Smooth muscle cell of the pulmonary artery (primary cell): ENCODE data around the gene GTPBP1. TPM values are rescaled to one million over a fixed set of nuclear protein-coding genes. Genes with fewer than 3 reads are reported as not detected.

Experiments used
- total RNA-seq: library from RNA; depleted of rRNA; stranded (reverse); fragments of >200 nt; gene quantifications from 2 replicates; pipeline ENCODE4 v1.2.3, GENCODE V29; 2014

Gene GTPBP1
- total RNA-seq = 33.2 and 35.1 TPM in 2 replicates

GRCh38 chr22:38705235-38706100, at the start of gene GTPBP1:
TSS of gene GTPBP1 (plus strand) at chr22:38705944. CDS start at chr22:38705956, 12 bp downstream.

GRCh38 chr22:38656256-38657044, 49.3 kb upstream of the GTPBP1 start, which contains the start of the genes CBY1 and FAM227A:
TSS of gene CBY1 (plus strand) at chr22:38656638. CDS start at chr22:38668055, 11,417 bp downstream.
TSS of gene FAM227A (minus strand) at chr22:38656392. CDS start at chr22:38650168, 6,224 bp downstream.

GRCh38 chr22:38681582-38682335, 24.0 kb upstream of the GTPBP1 start, which contains the start of gene TOMM22:
TSS of gene TOMM22 (plus strand) at chr22:38681957. CDS start at chr22:38681979, 22 bp downstream.

GRCh38 chr22:38700789-38701628, 4.7 kb upstream of the GTPBP1 start, which contains the start of gene JOSD1:
TSS of gene JOSD1 (minus strand) at chr22:38700943. CDS start at chr22:38699987, 956 bp downstream.

DNA sequence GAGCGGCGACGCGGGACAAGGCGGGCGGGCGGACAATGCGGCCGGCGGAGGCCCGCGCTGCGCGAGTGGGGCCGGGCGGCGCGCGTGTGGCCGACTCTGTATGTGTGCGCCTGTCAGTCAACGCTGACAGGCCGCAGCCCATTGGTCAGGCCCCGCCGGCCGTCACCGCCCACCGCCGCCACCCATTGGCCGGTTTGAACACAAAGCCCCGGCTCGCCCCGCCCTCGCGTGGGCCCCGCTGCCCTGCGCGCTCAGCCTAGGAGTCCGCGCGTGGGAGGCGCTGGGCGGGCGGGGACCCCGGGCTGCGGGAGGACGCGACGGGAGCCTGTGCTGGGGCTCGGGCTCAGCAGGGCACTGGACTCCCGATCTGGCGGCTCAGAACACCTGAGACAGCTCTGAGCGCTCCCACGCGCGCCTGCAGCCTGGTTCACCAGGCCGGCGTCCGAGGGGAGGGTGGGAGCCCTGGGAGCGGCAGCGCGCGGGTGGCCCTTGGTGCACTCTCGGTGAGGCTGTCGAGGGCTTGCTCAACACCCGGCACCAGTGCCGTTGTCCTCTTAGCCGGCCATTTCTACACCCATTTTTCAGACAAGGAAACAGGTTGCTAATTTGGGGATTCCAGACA, 50.3 kb downstream of the GTPBP1 start, which contains the start of gene SUN2:
SUN2 (minus strand) TSS at position 88 of the 622 bp plus-strand sequence. CDS start 3,370 bp downstream, outside the sequence.

Other genes starting within 250 kb of the GTPBP1 start
- gene KDELR3, start 237.8 kb upstream of the GTPBP1 start, total RNA-seq = 134 and 166 TPM in 2 replicates
- 423 and 436 TPM in 2 replicates for gene DDX17, start 199.6 kb upstream of the GTPBP1 start, total RNA-seq
- 0.56 and 0.85 TPM in 2 replicates for gene DMC1, start 135.8 kb upstream of the GTPBP1 start, total RNA-seq
- 1.1 and 3.9 TPM in 2 replicates for gene FAM227A, start 49.6 kb upstream of the GTPBP1 start, total RNA-seq
- gene CBY1, start 49.3 kb upstream of the GTPBP1 start, total RNA-seq = 15.0 and 15.8 TPM in 2 replicates
- 29.5 and 36.8 TPM in 2 replicates for gene TOMM22, start 24.0 kb upstream of the GTPBP1 start, total RNA-seq
- gene JOSD1, start 5.0 kb upstream of the GTPBP1 start, total RNA-seq = 63.3 and 73.0 TPM in 2 replicates
- 95.9 and 142 TPM in 2 replicates for gene SUN2, start 50.1 kb downstream of the GTPBP1 start, total RNA-seq
- gene DNAL4, start 88.2 kb downstream of the GTPBP1 start, total RNA-seq = 17.3 and 20.3 TPM in 2 replicates
- 4.7 and 7.8 TPM in 2 replicates for gene NPTXR, start 138.1 kb downstream of the GTPBP1 start, total RNA-seq
- gene CBX6, start 166.3 kb downstream of the GTPBP1 start, total RNA-seq = 61.8 and 65.1 TPM in 2 replicates